Measurements from ENCODE around the gene ITGB6.

DNA sequence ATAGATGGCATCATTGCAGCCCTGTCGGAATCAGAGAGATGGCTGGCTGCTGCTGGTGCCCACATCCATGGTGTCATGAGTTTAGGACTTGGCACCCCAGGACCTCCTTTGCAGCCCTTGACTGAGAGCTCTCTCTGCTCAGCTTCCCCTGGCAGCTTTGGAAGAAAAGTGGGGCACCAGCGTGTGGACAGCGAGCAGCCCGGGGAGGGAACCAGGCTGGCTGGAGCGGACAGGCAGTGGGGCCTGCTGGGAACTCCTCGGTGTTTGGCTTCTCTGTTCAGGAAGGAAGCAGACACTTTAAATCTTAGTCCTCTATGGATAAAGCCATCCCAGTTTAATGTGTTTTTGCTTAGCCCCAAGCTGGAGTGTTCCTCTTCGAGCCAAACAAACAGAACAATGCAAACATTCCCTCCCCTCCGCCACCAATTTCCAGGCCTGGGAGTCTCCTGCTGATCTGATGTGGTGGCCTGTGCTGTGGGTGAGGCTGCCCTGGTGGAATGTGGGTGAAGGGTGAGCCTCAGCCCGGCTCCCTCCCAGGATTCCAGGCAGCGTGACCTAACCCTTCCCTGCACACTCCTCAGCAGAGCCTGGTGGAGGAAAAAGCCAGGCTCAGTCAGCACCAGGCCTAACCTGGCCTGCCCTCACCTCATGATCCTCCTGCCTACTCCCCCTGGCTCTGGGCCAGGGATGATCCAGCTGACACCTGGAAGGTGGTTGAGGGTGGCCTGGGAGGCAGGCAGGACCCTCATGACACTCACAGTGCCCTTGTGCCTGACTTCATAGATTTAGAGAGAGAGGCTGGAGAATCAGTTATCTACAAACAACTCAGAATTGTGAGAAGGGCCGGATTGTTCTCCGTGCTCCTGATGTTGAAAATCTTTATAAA, 21.6 kb upstream of the ITGB6 start:
- TF ChIP-seq CTCF (IDR thresholded peaks at IDR 0.05) (no peak), POLR2A (IDR thresholded peaks at IDR 0.05) (no peak)

Measured in right lobe of liver (tissue), 4 donors.